Ascending aorta (tissue), 2 donors: ENCODE results near the gene SLC9A9. TPM values are rescaled to one million over a fixed set of nuclear protein-coding genes. Genes with fewer than 3 reads are reported as not detected.

Source experiments
- DNase-seq, 2 donors: peaks; one replicate each; pipeline ENCODE4 v3.0.0-alpha.2; 2019; ENCODE audit warnings: low spot score in 2 of 2
- H3K27ac ChIP-seq, 2 donors: fragments of 200-600 bp; sonication (generic); one replicate each; pipeline ENCODE4 v1.5.1; 2016 to 2017; ENCODE audit warnings: mild to moderate bottlenecking in 1 of 2
- H3K27me3 ChIP-seq: fragments of 200-600 bp; sonication (generic); one replicate; pipeline ENCODE4 v1.5.1; 2017
- H3K36me3 ChIP-seq, 2 donors: fragments of 200-600 bp; sonication (generic); one replicate each; pipeline ENCODE4 v1.5.1; 2016
- H3K4me1 ChIP-seq, 2 donors: fragments of 200-600 bp; sonication (generic); one replicate each; pipeline ENCODE4 v1.5.1; 2016 to 2017; ENCODE audit warnings: mild to moderate bottlenecking in 1 of 2
- H3K4me3 ChIP-seq, 2 donors: fragments of 200-600 bp; sonication (generic); one replicate each; pipeline ENCODE4 v1.5.1; 2016 to 2017; ENCODE audit warnings: mild to moderate bottlenecking in 1 of 2
- H3K9me3 ChIP-seq, 2 donors: fragments of 200-600 bp; sonication (generic); one replicate each; pipeline ENCODE4 v1.5.1; 2016
- CTCF ChIP-seq, 3 experiments: fragments of 200-600 bp in 2 of 3; fragments of 450-650 bp in 1 of 3; sonication (generic) in 2 of 3; IDR thresholded peaks; one replicate each; pipeline ENCODE4 v1.5.1; 2016 to 2019; ENCODE audit warnings: antibody characterized with exemption in 3 of 3, mild to moderate bottlenecking in 1 of 3, moderate library complexity in 1 of 3
- intact Hi-C: fragments of 100-400 bp; cut with DNase I; formaldehyde crosslinking; loops from one replicate; pipeline ENCODE4 v1.15.1; 2023
- total RNA-seq: library from RNA; depleted of rRNA; stranded (reverse); fragments of >200 nt; gene quantifications from one replicate; pipeline ENCODE4 v1.1.0, GENCODE V29; 2016

SLC9A9 gene
- total RNA-seq, 1 donor from 2014 or later = 63.4 TPM

- H3K27ac ChIP-seq = no peak overlapping the region
- H3K4me1 ChIP-seq = no peaks in the 10 kb centered on the region
- H3K27me3 ChIP-seq = no peaks in the 10 kb centered on the region
- TF ChIP-seq CTCF (IDR thresholded peaks at IDR 0.05) = no peak
- DNase-seq = no peak
- intact Hi-C loops = no loop called here
- no peaks in the 10 kb centered on the region for H3K9me3 ChIP-seq
- H3K4me3 ChIP-seq = no peak overlapping the region
- H3K36me3 ChIP-seq = no peaks in the 10 kb centered on the region
Observed at GRCh38 chr3:143428294-143428693, 420.0 kb downstream of the SLC9A9 start.

GRCh38 chr3:143427631-143428030 lies 420.6 kb downstream of the SLC9A9 start:
- DNase-seq = no peak
- intact Hi-C loops = no loop called here
- Histone ChIP-seq H3K4me1 (no peaks in the 10 kb centered on the region), H3K9me3 (no peaks in the 10 kb centered on the region), H3K27ac (no peak overlapping the region), H3K4me3 (no peak overlapping the region), H3K36me3 (no peaks in the 10 kb centered on the region), H3K27me3 (no peaks in the 10 kb centered on the region)
- TF ChIP-seq CTCF (IDR thresholded peaks at IDR 0.05) = no peak

- no peaks in the 10 kb centered on the region for H3K4me1 ChIP-seq
- no peak overlapping the region for H3K4me3 ChIP-seq
- H3K27me3 ChIP-seq = no peaks in the 10 kb centered on the region
- no peaks in the 10 kb centered on the region for H3K9me3 ChIP-seq
- TF ChIP-seq CTCF (IDR thresholded peaks at IDR 0.05) = no peak
- H3K36me3 ChIP-seq = no peaks in the 10 kb centered on the region
- H3K27ac ChIP-seq = no peak overlapping the region
- intact Hi-C loops = no loop called here
- DNase-seq = no peak
Observed at GRCh38 chr3:143424874-143425273, 423.4 kb downstream of the SLC9A9 start.

GRCh38 chr3:143421556-143421955 lies 426.7 kb downstream of the SLC9A9 start:
- H3K27ac ChIP-seq = no peak overlapping the region
- TF ChIP-seq CTCF (IDR thresholded peaks at IDR 0.05) = no peak
- H3K4me1 ChIP-seq = no peaks in the 10 kb centered on the region
- H3K4me3 ChIP-seq = no peak overlapping the region
- H3K27me3 ChIP-seq = no peaks in the 10 kb centered on the region
- no peaks in the 10 kb centered on the region for H3K36me3 ChIP-seq
- no peak for DNase-seq
- intact Hi-C loops = no loop called here
- H3K9me3 ChIP-seq = no peaks in the 10 kb centered on the region

- Histone ChIP-seq H3K36me3 (no peaks in the 10 kb centered on the region), H3K9me3 (no peaks in the 10 kb centered on the region), H3K27me3 (no peaks in the 10 kb centered on the region), H3K4me1 (no peaks in the 10 kb centered on the region), H3K27ac (no peak overlapping the region), H3K4me3 (no peak overlapping the region)
- no peak for TF ChIP-seq CTCF (IDR thresholded peaks at IDR 0.05)
- no peak for DNase-seq
- intact Hi-C loops = no loop called here
Observed at GRCh38 chr3:143419611-143420010, 428.7 kb downstream of the SLC9A9 start.

GRCh38 chr3:143418391-143418790 lies 429.9 kb downstream of the SLC9A9 start:
- intact Hi-C loops = no loop called here
- TF ChIP-seq CTCF (IDR thresholded peaks at IDR 0.05) = no peak

More at GRCh38 chr3:143418391-143418790, 429.9 kb downstream of the SLC9A9 start:
- DNase-seq = no peak
- Histone ChIP-seq H3K27me3 (no peaks in the 10 kb centered on the region), H3K4me3 (no peak overlapping the region), H3K27ac (no peak overlapping the region), H3K36me3 (no peaks in the 10 kb centered on the region), H3K9me3 (no peaks in the 10 kb centered on the region), H3K4me1 (no peaks in the 10 kb centered on the region)
